ENCODE measurements around the gene ARHGEF10L. TPM values are rescaled to one million over a fixed set of nuclear protein-coding genes. Genes with fewer than 3 reads are reported as not detected.

Gene ARHGEF10L
- total RNA-seq, 1 donor, result 39.1 TPM

GRCh38 chr1:17520041-17520440 lies 19.5 kb upstream of the ARHGEF10L start:
- H4K20me1 ChIP-seq (ENCODE audit: insufficient read depth, low read length), result no peaks in the 10 kb centered on the region
- peaks cover 14% of the 10 kb centered on the region for H3K27me3 ChIP-seq (ENCODE audit: insufficient read depth, low read length)
- H3K9me3 ChIP-seq (ENCODE audit: low read depth, low read length), result no peaks in the 10 kb centered on the region
- H3K79me2 ChIP-seq (ENCODE audit: insufficient read depth, low read length), result no peaks in the 10 kb centered on the region
- H3K4me1 ChIP-seq (ENCODE audit: insufficient read depth, low read length), result peaks cover 2% of the 10 kb centered on the region
- H3K4me2 ChIP-seq (ENCODE audit: insufficient read depth, low read length), result no peak overlapping the region
- DNase-seq (ENCODE audit: insufficient read length, low spot score, missing footprints), result peak; percentile 54
- H3K36me3 ChIP-seq (ENCODE audit: insufficient read depth, low read length), result no peaks in the 10 kb centered on the region
- H2AFZ ChIP-seq (ENCODE audit: low read length), result no peak overlapping the region
- TF ChIP-seq, protein P1, sequence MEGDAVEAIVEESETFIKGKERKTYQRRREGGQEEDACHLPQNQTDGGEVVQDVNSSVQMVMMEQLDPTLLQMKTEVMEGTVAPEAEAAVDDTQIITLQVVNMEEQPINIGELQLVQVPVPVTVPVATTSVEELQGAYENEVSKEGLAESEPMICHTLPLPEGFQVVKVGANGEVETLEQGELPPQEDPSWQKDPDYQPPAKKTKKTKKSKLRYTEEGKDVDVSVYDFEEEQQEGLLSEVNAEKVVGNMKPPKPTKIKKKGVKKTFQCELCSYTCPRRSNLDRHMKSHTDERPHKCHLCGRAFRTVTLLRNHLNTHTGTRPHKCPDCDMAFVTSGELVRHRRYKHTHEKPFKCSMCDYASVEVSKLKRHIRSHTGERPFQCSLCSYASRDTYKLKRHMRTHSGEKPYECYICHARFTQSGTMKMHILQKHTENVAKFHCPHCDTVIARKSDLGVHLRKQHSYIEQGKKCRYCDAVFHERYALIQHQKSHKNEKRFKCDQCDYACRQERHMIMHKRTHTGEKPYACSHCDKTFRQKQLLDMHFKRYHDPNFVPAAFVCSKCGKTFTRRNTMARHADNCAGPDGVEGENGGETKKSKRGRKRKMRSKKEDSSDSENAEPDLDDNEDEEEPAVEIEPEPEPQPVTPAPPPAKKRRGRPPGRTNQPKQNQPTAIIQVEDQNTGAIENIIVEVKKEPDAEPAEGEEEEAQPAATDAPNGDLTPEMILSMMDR (IDR thresholded peaks at IDR 0.05; ENCODE audit: extremely low read depth, low read depth, low read length), result no peak
- H3K4me3 ChIP-seq (ENCODE audit: insufficient read depth, low read length), result no peak overlapping the region
- no peak overlapping the region for H3K27ac ChIP-seq (ENCODE audit: low read depth, low read length)

DNA sequence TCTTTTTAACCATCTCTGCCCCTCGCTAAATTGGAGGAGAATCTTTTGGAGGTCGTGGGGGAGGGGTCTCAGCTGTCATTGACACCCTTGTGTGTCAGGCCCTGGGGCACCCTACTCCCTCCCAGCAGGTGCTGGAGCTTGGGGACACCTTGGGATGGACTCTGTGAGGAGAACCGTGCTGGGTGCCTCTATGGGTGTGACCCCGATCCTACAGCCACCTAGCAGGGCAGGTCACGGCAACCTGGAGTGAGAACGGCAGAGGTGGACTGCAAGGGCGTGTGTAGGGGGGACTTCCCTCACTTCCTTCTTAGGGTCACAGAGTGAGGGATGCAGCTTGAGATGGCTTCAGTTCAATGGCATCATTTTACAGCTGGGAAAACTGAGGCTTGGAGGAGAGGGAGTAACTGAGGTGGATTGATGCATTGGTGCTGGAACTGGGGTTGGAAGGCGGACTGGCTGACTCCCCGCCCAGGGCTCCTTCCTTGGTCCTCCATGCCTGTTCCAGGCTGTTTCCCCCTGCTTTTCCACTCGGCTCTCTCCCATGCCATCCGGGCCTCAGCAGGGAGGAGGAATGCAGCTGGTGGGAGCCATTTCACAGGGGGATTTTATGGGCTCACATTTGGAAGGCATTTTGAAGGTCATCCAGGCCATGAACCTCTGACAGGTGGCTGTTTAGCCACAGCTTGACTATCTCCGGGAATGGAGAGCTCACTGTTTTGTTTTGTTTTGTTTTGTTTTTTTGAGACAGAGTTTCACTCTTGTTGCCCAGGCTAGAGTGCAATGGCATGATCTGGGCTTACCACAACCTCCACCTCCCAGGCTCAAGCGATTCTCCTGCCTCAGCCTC lies 18.8 kb upstream of the ARHGEF10L start:
- peak; percentile 44 for DNase-seq (ENCODE audit: insufficient read length, low spot score, missing footprints)
- TF ChIP-seq, protein P1 (IDR thresholded peaks at IDR 0.05; ENCODE audit: extremely low read depth, low read depth, low read length), result no peak
- Histone ChIP-seq H3K4me1 (ENCODE audit: insufficient read depth, low read length) (peaks cover 2% of the 10 kb centered on the region), H3K9me3 (ENCODE audit: low read depth, low read length) (no peaks in the 10 kb centered on the region), H4K20me1 (ENCODE audit: insufficient read depth, low read length) (no peaks in the 10 kb centered on the region), H3K27me3 (ENCODE audit: insufficient read depth, low read length) (peaks cover 13% of the 10 kb centered on the region), H3K4me3 (ENCODE audit: insufficient read depth, low read length) (no peak overlapping the region), H2AFZ (ENCODE audit: low read length) (no peak overlapping the region), H3K79me2 (ENCODE audit: insufficient read depth, low read length) (no peaks in the 10 kb centered on the region), H3K36me3 (ENCODE audit: insufficient read depth, low read length) (no peaks in the 10 kb centered on the region), H3K27ac (ENCODE audit: low read depth, low read length) (no peak overlapping the region), H3K4me2 (ENCODE audit: insufficient read depth, low read length) (no peak overlapping the region)

- TF ChIP-seq, protein P1 (IDR thresholded peaks at IDR 0.05; ENCODE audit: extremely low read depth, low read depth, low read length), result no peak
- no peaks in the 10 kb centered on the region for H3K36me3 ChIP-seq (ENCODE audit: insufficient read depth, low read length)
- H3K4me1 ChIP-seq (ENCODE audit: insufficient read depth, low read length), result peaks cover 4% of the 10 kb centered on the region
- H3K4me2 ChIP-seq (ENCODE audit: insufficient read depth, low read length), result no peak overlapping the region
- H4K20me1 ChIP-seq (ENCODE audit: insufficient read depth, low read length), result no peaks in the 10 kb centered on the region
- peak; percentile 53 for DNase-seq (ENCODE audit: insufficient read length, low spot score, missing footprints)
- no peaks in the 10 kb centered on the region for H3K79me2 ChIP-seq (ENCODE audit: insufficient read depth, low read length)
- H3K27ac ChIP-seq (ENCODE audit: low read depth, low read length), result no peak overlapping the region
- peaks cover 5% of the 10 kb centered on the region for H3K27me3 ChIP-seq (ENCODE audit: insufficient read depth, low read length)
- H2AFZ ChIP-seq (ENCODE audit: low read length), result no peak overlapping the region
- H3K4me3 ChIP-seq (ENCODE audit: insufficient read depth, low read length), result no peak overlapping the region
- no peaks in the 10 kb centered on the region for H3K9me3 ChIP-seq (ENCODE audit: low read depth, low read length)
These were observed 17.4 kb upstream of the ARHGEF10L start for GRCh38 chr1:17521946-17522612.
